ENCODE results near the gene LHX4. TPM values are rescaled to one million over a fixed set of nuclear protein-coding genes. Genes with fewer than 3 reads are reported as not detected.
A peak's percentile ranks its signal among the peaks of the same experiment; 100 is the strongest.

LHX4 gene
- total RNA-seq, 3 donors from 2014 or later, result 0.41 to 2.5 (median 0.89) TPM

DNA sequence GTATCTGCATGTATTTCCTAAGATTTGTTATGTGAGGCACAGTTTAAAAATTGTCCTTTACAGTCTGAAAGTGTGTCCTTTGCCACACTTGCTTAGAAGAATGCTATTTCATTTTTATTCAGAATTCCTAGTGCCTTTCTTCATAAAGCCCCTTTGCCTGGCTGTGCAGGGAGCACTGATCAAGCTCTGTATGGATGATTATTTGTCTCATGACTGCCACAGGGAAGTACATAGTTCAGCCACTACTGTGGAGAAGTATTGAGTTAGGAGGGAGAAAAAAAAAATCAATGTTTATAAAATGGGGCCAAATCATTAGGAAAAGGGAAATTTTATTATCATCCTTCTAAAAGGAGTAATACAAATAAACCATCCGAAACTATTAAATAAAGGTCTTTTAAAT, 51.4 kb downstream of the LHX4 start:
- intact Hi-C loops (cut with DNase I, micrococcal nuclease), result no loop called here
- Histone ChIP-seq H3K4me1 (ENCODE audit: low read depth) (no peaks in the 10 kb centered on the region), H3K4me3 (no peak overlapping the region), H3K36me3 (ENCODE audit: low read depth) (no peaks in the 10 kb centered on the region), H3K9me3 (no peaks in the 10 kb centered on the region)
- TF ChIP-seq CTCF (IDR thresholded peaks at IDR 0.05), result no peak
- DNase-seq (no peak), ATAC-seq (no peak)

GRCh38 chr1:180282401-180283044, 52.5 kb downstream of the LHX4 start:
- no peaks in the 10 kb centered on the region for H3K9me3 ChIP-seq
- intact Hi-C loops (cut with DNase I, micrococcal nuclease), result no loop called here

DNA sequence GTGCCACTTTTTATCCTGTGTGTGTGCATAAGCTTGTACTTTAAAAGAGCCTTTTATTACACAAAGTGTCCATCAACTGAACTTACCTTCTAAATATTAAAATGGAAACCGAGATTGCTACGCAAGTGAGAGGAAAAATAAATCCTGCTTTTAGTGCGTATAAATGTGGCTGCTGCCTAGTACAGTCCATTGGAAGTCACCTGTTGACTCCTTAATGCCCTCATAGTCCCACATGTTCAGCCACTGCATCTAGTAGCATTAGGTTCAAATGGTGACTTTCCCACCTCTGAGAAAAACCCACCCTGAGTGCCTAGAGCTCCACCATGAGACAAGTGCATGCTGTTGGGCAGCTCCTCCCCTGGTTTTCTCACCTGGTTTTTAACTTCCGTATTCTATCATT, 53.0 kb downstream of the LHX4 start:
- no peak overlapping the region for H3K4me3 ChIP-seq
- intact Hi-C loops (cut with DNase I, micrococcal nuclease), result no loop called here
- H3K4me1 ChIP-seq (ENCODE audit: low read depth), result no peaks in the 10 kb centered on the region
- ATAC-seq (no peak), DNase-seq (no peak)
- H3K36me3 ChIP-seq (ENCODE audit: low read depth), result no peaks in the 10 kb centered on the region
- no peaks in the 10 kb centered on the region for H3K9me3 ChIP-seq
- TF ChIP-seq CTCF (IDR thresholded peaks at IDR 0.05), result no peak

More at GRCh38 chr1:180282401-180283044, 52.5 kb downstream of the LHX4 start:
- DNase-seq (no peak), ATAC-seq (peak; percentile 49)
- no peak for TF ChIP-seq CTCF (IDR thresholded peaks at IDR 0.05)
- Histone ChIP-seq H3K4me1 (ENCODE audit: low read depth) (no peaks in the 10 kb centered on the region), H3K4me3 (no peak overlapping the region), H3K36me3 (ENCODE audit: low read depth) (no peaks in the 10 kb centered on the region)

DNA sequence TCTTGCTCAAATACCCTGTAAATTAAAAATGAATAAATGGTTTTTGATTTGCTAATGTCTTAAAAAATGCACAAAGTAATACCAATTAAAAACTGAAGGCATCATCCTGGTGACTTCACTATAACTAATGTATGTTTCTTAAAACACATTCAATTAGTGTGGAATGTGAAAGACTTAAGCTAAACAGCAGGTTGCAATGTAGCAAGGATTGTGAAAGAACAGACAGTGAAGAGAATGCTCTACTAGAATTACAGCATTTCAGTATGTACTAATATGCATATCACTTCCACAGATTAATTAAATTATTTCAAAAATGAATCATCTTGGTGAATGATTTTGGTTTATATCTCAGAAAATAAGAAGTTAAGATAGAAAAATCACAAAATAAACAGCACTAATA, 56.4 kb downstream of the LHX4 start:
- Histone ChIP-seq H3K4me1 (ENCODE audit: low read depth) (no peaks in the 10 kb centered on the region), H3K36me3 (ENCODE audit: low read depth) (no peaks in the 10 kb centered on the region), H3K9me3 (no peaks in the 10 kb centered on the region), H3K4me3 (no peak overlapping the region)
- no peak for TF ChIP-seq CTCF (IDR thresholded peaks at IDR 0.05)
- DNase-seq (no peak), ATAC-seq (no peak)
- intact Hi-C loops (cut with DNase I, micrococcal nuclease), result no loop called here

DNA sequence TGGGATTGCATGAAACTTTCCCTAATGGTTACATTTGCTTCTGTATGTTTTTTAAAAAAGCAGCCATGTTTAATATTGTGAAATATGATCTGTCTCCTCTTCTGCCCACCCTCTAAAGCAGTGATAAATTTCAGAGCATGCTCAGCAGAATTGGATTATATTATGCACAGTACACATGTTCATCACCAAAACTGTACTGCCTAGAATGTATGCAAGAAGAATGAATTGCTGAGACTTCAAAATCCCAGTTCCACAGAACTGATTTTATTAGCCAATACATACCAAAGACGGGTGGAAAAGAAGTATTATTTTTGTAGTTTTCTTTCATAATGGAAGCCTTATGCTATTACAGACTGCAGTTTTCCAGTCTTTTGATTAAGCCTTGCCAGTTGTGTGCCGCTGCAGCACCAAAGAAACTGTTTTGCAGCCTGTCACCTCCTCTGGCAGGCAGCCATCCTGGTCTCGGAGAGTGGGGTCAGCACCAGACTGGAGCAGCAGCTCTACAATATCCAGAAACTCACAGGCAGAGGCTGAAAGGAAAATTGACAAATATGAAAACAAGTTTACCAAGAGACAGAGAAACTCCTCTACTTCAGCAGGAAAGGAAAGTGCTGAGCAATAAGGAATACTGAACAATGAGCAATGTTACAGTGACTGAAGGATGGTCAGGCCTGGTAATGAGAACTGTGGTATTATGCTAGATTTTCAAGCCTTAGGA, 58.1 kb downstream of the LHX4 start:
- ATAC-seq (peak; percentile 34), DNase-seq (no peak)
- H3K4me3 ChIP-seq, result no peak overlapping the region
- H3K4me1 ChIP-seq (ENCODE audit: low read depth), result no peaks in the 10 kb centered on the region
- intact Hi-C loops (cut with DNase I, micrococcal nuclease), result no loop called here
- H3K9me3 ChIP-seq, result no peaks in the 10 kb centered on the region
- no peak for TF ChIP-seq CTCF (IDR thresholded peaks at IDR 0.05)
- H3K36me3 ChIP-seq (ENCODE audit: low read depth), result no peaks in the 10 kb centered on the region
